NB4 (cell line): ENCODE measurements around the gene ZNF260.

ENCODE experiments used
- CTCF ChIP-seq: IDR thresholded peaks from one replicate; pipeline ENCODE4 v1.5.1; 2012; ENCODE audit warnings: low read depth, low read length
- POLR2A ChIP-seq: IDR thresholded peaks from 2 replicates; pipeline ENCODE4 v1.6.1; 2011; ENCODE audit warnings: mild to moderate bottlenecking; ENCODE audit not compliant: insufficient read length; ENCODE audit errors: extremely low read depth

GRCh38 chr19:36482876-36483275 is 45.2 kb downstream of the ZNF260 start:
- TF ChIP-seq CTCF (no peak), POLR2A (no peak)
